Stimulated activated CD8-positive, alpha-beta memory T cell treated with anti-CD3 and anti-CD28 coated beads, Interleukin-7, amount 100 ng/mL, for 48 hours (primary cell): ENCODE results near the gene SHISAL1.
"Not testable (repeated sequence)": the region's sequence is repeated elsewhere in the genome, so short reads cannot be mapped to it uniquely, and the experiment has no call there.

Experiments used
- DNase-seq, 2 donors: peaks; one replicate each; pipeline ENCODE4 v3.0.0-alpha.2; 2020; ENCODE audit warnings: low read depth in 1 of 2; ENCODE audit errors: extremely low read depth in 1 of 2

Gene SHISAL1

DNA sequence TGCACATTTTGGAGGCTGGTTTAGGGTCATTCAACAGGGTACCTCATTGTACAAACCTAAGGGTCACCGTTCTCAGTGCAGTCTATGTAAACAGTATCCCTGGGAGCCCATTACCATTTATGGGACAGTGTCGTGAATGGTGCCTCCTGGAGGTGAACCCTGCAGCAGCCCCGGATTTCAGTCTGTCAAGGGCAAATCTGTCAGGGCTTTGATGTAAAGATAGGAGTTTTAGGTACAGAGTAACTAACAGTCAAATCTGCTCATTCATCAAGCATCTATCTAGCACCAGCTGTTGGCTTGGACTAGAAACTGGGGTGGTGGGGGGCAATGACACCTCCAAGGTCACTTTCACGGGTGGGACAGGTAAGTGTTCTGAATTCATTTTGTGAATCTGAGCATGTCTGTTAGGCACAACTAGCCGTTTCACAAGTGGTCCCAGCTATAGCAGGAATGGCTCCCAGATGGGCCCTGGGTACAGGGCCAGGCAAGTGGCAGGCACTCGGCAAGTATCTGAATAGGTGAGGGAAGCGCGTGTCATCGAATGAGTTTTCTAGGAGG, 68.4 kb downstream of the SHISAL1 start:
- DNase-seq: no peak

DNA sequence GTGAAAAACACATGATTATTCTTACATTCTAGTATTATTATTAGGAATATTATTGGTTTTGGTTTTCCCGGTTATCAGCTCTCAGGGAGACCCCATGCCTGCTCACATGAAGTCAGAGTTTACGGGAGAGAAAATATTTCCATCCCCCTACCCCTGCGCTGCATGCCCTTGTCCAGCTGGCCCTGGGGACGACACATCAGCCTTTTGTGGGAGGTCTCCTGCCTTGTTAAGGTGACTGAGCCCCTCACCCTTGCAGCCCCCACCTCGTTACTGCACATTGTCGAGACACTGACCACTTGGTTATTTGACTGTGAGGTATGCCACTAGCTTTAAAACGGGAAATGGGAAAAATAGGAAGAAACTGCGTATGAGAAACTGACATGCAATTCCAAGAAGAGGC, 69.0 kb downstream of the SHISAL1 start:
- no peak for DNase-seq

DNA sequence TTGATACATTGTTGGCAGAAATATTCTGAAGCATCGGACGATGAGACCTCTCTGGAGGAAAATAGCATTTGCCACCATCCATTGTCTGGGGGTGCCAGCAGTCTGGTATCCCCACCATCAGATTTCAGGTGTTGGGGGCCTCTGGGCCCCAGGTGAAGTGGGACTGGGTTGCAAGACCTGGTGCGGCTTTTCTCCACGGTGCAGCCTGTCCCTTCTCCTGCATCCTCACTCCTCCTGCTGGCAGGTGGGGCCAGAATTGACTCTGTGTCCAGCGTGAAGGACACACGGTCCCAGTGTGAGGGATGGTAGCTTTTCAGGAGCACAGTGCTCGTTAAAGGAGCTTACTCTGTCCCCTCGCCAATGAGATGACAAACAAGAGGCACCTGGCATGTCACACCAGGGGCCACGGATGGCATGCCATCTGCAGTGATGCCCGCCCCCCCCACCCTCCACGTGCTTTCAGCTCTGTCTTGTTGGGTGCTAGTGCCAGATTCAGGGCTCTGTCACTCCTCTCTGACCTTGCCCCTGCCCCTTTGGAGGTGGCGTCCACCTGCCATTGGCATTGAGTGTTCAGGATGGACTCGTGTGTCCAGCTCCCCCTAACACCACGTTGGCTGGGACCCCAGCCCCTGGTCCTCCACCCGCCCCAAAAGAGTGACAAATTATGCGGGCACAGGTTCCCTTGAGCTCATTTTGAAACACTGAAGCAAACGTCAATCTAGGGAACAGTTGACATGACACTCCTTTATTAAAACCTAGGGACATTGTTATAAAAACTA, 69.6 kb downstream of the SHISAL1 start:
- no peak for DNase-seq

DNA sequence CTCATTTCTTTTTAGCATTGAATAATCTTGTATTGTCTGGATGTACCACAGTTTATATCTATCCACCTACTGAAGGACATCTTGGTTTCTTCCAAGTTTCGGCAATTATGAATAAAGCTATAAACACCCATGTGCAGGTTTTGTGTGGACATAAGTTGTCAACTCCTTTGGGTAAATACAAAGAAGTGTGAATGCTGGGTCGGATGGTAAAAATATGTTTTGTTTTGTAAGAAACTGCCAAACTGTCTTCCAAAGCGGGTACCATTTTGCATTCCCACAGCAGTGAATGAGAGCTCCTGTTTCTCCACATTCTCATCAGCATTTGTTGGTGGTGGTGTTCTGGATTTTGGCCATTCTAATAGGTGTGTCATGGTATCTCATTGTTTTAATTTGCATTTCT, 71.6 kb downstream of the SHISAL1 start:
- DNase-seq: not testable (repeated sequence)

DNA sequence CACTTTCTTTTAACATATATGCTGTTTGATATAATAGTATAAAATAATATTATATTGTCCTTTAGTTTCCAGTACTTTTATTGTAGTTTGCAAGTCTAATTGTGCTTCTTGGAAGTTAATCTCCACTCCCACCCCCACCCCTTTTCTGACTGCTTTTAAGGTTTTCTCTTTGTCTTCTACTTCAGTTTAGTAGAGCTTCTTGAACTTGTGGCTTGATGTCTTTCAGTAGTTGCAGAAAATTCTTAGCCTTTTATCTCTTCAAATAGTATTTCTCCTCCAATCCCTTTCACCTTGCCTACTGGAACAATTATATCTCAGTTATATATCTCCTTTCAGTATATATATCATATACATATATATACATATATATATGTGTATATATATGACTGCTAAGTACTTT, 75.5 kb downstream of the SHISAL1 start:
- no peak for DNase-seq

DNA sequence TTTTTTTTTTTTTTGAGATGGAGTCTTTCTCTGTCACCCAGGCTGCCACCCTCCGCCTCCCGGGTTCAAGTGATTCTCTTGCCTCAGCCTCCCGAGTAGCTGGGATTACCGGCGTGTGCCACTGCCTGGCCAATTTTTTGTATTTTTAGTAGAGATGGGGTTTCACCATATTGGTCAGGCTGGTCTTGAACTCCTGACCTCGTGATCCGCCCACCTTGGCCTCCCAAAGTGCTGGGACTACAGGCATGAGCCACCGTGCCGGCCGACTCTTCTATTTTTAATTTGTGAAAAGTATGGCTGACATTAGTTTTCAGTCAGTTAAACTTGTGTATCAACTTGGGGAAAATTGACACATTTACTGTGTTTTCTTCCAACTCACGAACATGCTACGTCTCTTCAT, 78.4 kb downstream of the SHISAL1 start:
- DNase-seq: not testable (repeated sequence)

DNA sequence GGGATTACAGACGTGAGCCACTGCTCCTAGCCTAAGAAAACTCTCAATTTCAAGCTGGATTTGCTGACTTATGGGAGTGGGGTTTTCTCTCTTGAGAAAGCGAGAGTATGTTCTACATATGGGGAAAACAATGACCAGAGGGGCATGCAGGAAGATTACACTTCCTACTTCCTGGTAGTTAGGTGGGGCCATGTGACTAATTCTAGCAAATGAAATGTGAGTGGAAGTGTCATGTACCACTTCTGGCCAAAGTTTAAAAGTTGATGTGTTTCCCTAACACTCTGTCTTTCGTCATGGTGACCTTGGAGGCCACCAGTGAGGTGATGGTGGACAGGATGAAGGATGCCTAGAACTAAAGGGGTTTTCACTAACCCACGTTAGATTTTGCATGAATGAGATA, 81.5 kb downstream of the SHISAL1 start:
- DNase-seq: no peak

DNA sequence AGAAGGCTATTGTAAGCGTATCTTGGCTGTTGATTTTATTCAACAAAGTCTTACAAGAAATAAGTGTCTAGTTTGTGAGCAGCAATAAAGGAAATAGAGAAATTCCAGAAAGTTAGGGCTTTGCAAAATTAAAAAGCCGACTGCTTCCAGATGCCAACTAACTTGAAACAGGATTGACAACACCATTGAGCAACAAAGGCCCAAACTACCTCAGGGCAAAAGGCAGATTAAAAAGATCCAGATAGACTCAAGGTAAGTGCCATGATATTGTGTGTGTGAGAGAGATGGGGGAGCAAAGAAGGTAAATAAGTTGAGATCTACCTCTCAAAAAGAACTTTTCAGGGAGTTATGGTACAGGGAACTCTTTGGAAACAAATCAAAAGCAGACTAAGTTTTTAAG, 82.9 kb downstream of the SHISAL1 start:
- DNase-seq: no peak

DNA sequence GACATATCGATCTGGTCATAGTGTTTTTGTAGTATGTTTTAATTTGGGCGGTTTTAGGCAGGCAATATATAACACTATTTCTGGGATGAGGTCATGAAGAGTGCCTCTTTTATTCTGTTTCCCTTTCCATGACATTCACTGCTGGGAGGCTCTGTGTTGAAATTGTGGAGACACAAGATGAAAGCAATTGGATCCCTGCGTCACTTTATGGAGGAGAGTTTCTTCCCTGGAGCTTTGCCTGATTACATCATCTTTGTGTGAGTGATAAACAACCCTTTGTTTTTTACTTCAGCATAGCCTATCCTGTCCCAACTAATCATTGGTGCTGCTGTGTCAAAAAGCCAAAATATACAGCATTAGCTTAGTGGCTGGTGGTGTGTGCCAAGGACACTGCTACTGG, 83.4 kb downstream of the SHISAL1 start:
- DNase-seq: no peak

DNA sequence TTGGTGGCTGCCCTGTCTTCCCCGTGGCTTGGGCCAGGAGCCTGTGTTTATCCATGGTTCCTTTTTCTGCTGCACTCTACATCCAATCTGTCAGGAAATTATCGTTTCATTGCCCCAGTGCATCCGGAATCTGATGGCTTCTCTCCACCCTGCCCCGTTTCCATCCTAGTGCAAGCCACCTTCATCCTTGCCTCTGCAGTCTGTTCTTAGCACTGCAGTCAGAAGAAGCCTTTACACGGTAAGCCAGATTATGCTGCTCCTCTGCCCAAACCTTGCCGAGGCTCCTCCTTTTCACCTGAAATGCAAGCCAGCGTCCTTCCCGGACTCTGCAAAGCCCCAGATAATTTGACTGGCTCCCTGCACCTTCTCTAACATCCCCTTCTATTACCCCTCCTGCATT, 86.9 kb downstream of the SHISAL1 start:
- DNase-seq: no peak

DNA sequence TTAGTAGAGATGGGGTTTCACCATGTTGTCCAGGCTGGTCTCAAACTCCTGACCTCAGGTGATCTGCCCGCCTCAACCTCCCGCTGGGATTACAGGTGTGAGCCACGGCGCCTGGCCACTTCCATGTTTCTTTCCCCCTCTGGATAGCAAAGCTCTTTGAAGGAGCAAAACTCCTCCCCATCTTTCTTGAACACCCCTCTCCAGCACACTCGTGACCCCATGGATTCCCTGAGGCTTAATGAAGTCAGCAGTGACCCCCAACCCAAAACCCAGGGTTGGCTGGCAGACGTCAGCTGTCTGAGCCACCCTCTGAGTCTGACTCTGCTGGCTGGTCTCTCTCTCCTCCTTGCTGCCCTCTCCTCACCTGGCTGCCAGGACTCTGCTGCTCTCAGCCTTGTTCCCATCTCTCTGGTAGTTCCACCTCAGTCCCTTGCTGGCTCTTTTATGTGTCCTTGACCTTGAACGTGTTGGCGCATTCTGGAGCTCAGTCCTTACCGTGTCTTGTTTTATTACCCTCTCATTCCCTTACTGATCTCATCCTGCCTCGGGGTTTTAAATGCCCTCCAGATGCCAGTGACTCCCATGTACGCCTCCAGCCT, 87.6 kb downstream of the SHISAL1 start:
- DNase-seq: no peak

DNA sequence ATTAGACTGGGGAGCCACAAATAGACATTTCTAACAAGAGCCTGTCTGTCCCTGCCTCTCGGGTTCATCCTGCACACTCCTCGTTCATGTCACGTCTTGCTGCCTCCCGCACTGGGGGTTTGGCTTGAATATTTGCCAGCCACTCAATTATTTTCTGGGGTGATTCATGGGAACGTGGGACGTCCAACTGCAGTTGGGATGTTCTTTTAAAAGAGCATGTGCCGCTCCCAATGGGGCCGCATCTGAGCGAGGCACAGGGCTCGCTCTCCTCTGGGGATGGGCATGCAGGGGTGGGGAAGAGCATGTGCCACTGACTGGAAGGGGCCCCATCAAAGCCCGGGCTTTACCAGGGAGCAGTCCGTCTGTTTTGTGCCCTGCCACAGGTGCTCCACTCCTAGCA, 88.6 kb downstream of the SHISAL1 start:
- no peak for DNase-seq

DNA sequence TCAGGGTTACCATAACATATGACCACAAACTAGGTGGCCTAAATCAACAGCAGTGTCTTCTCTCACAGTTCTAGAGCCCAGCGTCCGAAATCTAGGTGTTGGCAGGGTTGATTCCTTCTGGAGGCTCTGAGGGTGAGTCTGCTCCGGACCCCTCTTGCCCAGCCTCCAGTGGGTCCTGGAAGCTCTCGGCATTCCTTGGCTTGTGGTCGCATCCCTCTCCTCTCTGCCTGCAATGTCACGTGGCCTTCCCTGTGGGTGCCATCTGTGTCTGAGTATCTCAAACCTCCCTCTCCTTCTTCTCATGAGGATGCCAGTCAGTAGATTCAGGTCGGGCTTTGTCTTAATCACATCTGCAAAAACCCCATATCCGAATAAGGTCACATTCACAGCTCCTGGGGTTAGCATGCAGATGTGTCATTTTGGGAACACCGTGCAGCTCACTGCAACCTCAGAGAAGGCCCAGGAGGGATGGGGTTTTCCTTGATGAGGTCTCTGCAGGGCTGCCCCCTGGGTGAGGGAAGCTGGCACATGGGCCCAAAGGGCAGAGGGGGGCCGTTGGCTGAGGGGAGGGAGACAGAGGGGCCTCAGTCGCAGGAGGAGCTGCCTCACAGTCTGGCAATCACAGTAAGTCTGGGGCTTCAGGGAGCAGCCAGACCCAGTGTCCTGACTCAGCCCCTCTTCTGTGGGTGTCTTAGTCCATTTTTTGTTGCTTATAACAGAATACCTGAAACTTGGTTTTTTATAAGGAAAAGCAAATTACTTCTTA, 90.9 kb downstream of the SHISAL1 start:
- no peak for DNase-seq

DNA sequence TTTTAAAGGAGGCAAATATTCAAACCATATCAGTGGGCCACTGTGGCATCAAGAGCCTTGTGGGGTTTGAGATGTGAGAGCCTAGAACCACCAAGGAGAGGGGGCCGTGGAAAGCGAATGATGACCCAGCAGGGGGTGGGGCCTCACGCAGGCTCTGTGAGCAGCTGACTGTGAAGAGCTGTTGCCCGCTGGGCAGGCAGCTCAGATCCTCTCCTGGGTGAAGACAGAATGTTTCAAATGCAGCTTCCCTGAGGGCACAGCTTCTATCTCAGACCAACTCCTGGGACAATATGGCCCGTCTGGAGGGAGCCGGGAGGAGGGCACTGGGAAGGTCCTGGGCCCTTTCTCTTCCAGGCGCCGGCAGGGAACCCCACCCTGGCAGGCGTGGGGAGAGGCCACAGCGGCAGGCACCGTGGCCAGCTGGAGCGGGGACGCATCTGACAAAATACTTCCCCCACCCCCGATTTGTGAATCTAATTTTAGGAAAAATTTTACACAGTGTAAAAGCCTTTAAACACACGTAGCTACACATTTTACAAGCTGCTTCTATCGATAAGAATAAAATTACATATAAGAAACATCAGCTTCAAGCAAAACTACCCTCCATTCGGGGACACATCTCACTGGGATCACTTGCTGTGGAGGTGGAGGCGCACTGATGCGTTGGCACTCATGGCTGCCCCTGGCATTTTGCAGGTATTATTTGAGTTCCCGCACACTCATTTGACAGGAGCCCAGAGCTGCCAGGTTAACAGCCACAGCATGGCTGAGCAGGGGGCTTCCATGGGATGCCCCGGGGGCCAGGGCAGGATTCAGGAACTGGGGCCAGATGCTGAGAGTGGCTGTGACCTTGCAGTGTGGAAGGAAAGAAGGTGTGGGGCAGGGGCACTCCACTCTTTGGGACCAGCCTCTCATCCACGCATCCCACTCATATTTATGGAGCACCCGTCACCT, 91.7 kb downstream of the SHISAL1 start:
- DNase-seq: no peak

DNA sequence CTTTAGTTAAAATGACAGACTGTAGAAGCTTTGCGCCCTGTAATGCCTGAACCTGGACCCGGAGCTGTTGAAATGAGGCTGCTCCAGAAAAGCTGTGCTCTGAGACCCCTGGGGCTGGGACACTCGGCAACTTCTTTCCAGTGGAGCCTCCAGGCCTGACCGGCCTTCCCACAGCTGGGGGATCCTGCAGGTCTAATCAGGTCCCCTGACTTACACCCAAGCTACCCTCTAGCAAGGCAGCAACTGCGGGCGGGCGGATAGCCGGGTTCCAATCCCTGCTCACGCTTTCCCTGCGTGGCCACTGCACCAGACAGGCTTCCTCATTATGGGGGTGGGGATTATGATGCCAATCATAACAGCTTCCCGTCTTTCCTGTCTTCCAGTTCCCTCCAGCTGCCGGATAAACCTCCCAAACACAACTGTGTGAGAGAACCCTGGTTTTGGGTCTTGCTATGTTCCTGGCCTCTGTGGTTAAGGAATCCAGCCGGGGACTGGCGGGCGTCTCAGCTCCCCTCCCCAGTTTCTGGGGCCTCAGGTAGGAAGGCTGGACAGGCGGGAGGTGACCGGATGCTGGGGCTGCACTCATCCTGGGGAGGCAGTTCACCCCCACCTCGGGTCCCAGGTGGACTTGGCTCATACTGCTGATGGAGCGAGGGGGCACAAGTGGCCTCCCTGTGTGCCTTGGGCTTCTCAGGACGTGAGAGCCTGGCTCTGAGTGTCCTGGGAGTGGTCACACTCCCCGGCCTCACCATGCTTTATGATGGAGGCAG, 93.5 kb downstream of the SHISAL1 start:
- DNase-seq: no peak

DNA sequence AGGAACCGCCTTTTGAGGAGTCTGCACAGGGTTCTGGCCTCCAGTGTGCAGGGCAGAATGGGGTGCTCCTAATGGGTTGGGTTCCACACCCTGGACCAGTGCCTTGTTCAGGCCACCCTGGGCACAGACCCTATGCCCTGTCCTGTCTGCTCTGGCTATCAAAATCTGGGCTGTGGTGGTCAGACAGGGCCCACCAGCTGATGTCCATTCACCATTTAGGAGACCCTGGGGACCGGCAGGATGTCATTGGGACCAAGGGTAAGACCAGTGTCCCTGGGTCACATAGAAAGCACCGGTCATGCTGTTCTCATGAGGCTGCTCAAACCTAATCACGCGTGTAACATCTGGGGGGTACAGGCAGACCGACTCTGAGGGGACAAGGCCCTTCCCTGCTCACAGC, 94.7 kb downstream of the SHISAL1 start:
- DNase-seq: no peak

DNA sequence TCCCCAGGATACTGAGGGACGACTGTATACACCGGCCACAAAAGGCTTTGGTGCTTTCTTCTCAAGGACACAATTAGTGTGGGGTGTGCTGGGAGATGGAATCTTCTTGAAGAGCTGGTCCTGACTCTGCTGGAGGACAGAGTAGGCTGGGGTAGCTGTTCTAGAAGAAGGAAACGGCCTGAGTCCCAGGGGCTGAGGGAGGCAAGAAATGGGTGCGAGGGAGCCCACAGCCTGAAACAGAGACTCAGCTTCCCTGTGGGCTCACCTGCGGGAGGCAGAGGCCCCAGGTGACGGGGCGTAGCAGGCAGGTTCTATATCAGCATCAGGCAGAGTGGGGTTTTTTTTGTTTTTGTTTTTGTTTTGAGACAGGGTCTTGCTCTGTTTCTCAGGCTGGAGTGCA, 95.4 kb downstream of the SHISAL1 start:
- DNase-seq: no peak

DNA sequence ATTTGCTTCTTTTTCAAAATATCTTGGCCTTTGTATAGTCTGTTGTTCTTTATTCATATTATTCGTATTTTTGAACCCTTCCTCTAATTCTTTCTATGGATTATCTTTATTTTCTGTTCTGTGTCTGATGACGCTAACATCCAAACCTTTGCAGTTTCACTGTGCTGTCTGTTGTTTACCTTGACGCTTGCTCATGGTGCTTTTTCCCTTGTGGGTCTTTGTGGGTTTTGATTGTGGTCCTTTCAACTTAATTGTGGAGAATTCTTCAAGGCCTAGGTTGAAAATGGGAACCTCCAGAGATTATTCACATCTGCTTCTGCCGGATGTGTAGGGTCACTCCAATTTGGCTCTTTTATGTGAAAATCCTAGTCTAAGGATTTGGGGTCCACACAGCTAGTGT, 97.5 kb downstream of the SHISAL1 start:
- DNase-seq: no peak

DNA sequence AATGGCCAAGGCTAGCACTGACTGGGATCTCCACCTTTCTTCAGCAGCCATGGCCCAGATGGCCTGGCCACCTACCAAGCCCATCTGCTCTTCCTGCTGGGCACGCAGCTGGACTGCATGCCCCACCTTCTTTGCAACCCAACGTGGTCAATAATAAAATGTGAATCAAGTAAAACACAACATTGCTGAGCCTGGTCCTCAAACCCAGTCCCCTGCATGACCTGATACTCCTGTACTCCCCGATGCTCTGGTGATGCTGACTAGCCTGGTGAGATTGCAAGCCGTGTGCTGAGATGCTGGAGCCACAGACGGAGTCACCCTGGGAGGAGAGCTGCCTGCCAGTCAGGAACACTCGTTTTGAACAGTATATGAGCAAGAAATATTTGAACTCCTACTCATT, 98.0 kb downstream of the SHISAL1 start:
- DNase-seq: no peak

DNA sequence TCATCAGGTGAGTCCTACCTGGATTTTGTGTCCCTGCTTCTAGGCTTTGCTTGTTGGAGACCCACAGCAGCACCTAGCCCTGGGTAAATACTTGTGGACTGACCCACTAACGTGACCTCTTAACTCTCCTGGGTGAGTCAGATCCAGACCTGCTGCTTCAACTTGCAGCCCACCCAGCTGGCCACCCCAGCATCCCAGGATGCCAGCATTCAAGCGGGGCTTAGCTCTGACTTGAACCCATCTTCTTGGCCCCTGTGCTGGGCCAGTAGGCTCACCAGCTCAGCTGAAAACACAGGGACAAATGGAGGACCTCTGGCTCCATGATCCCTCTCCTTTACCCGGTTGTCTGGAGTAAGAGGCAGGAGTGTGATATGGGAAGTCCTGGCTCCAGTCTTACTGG, 98.6 kb downstream of the SHISAL1 start:
- DNase-seq: no peak
